HepG2 (cell line): ENCODE results near the gene CFAP61. TPM values are rescaled to one million over a fixed set of nuclear protein-coding genes. Genes with fewer than 3 reads are reported as not detected.

ENCODE experiments used
- EEA1 ChIP-seq: sonication (generic); formaldehyde crosslinking; IDR thresholded peaks from 2 replicates; pipeline ENCODE4 v1.5.1; 2020; ENCODE audit warnings: mild to moderate bottlenecking, missing genetic modification reagents, borderline replicate concordance
- HDAC2 ChIP-seq: sonication (generic); formaldehyde crosslinking; IDR thresholded peaks from 2 replicates; pipeline ENCODE4 v1.4.0; 2020; ENCODE audit warnings: missing genetic modification reagents
- JARID2 ChIP-seq: sonication (generic); formaldehyde crosslinking; IDR thresholded peaks from 2 replicates; pipeline ENCODE4 v1.8.1; 2023; ENCODE audit warnings: missing genetic modification reagents, inconsistent platforms; ENCODE audit not compliant: insufficient replicate concordance
- MEF2D ChIP-seq: sonication (generic); formaldehyde crosslinking; IDR thresholded peaks from 2 replicates; pipeline ENCODE4 v1.5.1; 2020; ENCODE audit warnings: mild to moderate bottlenecking, missing genetic modification reagents
- PHF21A ChIP-seq: sonication (generic); formaldehyde crosslinking; IDR thresholded peaks from 2 replicates; pipeline ENCODE4 v1.5.0; 2020; ENCODE audit warnings: mild to moderate bottlenecking, missing genetic modification reagents
- PRMT3 ChIP-seq: sonication (generic); formaldehyde crosslinking; IDR thresholded peaks from 2 replicates; pipeline ENCODE4 v1.8.1; 2022; ENCODE audit warnings: low read depth, mild to moderate bottlenecking, moderate library complexity, missing genetic modification reagents, borderline replicate concordance
- SATB2 ChIP-seq: sonication (generic); formaldehyde crosslinking; IDR thresholded peaks from 2 replicates; pipeline ENCODE4 v1.5.0; 2020; ENCODE audit warnings: missing genetic modification reagents
- SNAPC2 ChIP-seq: sonication (generic); formaldehyde crosslinking; IDR thresholded peaks from 2 replicates; pipeline ENCODE4 v1.8.1; 2022; ENCODE audit warnings: mild to moderate bottlenecking, missing genetic modification reagents
- ZMYM3 ChIP-seq: sonication (generic); formaldehyde crosslinking; IDR thresholded peaks from 2 replicates; pipeline ENCODE4 v1.5.1; 2020; ENCODE audit warnings: mild to moderate bottlenecking, missing genetic modification reagents
- ZNF777 ChIP-seq: sonication (generic); formaldehyde crosslinking; IDR thresholded peaks from 2 replicates; pipeline ENCODE4 v1.4.0; 2020; ENCODE audit warnings: missing genetic modification reagents
- polyA plus RNA-seq, 8 experiments: library from polyadenylated mRNA; depleted of rRNA in 3 of 8; stranded (reverse) in 7 of 8; unstranded in 1 of 8; fragments of >200 nt; fragmentation: Illumina TruSeq in 4 of 8; extraction: Trizol in 4 of 8; gene quantifications; 2 replicates each; pipeline versions ENCODE4 v1.2.1 to v1.2.3, GENCODE V29; 2011 to 2016; ENCODE audit warnings: low read depth in 4 of 8, missing spikeins in 1 of 8, mixed read lengths in 1 of 8; ENCODE audit not compliant: insufficient read depth in 1 of 8
- total RNA-seq, 5 experiments: library from RNA; depleted of rRNA; stranded (reverse); fragments of >200 nt; fragmentation: Illumina TruSeq; extraction: Trizol; gene quantifications; 2 replicates each; pipeline ENCODE4 v1.2.3, GENCODE V29; 2016; ENCODE audit warnings: low read depth in 1 of 5
- TF ChIP-seq, protein P1 (sequence below): sonication (generic); formaldehyde crosslinking; IDR thresholded peaks from 2 replicates; pipeline ENCODE4 v1.9.0; 2021; ENCODE audit warnings: missing genetic modification reagents, borderline replicate concordance
- TF ChIP-seq, protein P2 (sequence below), 2 experiments: IDR thresholded peaks; 2 replicates each; pipeline ENCODE4 v1.6.1; 2011 to 2012; ENCODE audit warnings: low read length in 2 of 2, borderline replicate concordance in 1 of 2, low read depth in 1 of 2, mild to moderate bottlenecking in 1 of 2, moderate library complexity in 1 of 2
- TF ChIP-seq, protein P3 (sequence below): sonication (generic); formaldehyde crosslinking; IDR thresholded peaks from 2 replicates; pipeline ENCODE4 v1.5.0; 2020; ENCODE audit warnings: missing genetic modification reagents
- TF ChIP-seq, protein P4 (sequence below): sonication (generic); formaldehyde crosslinking; IDR thresholded peaks from 2 replicates; pipeline ENCODE4 v1.4.0; 2020; ENCODE audit warnings: missing genetic modification reagents
- TF ChIP-seq, protein P5 (sequence below): sonication (generic); formaldehyde crosslinking; IDR thresholded peaks from 2 replicates; pipeline ENCODE4 v1.5.0; 2020; ENCODE audit warnings: mild to moderate bottlenecking, missing genetic modification reagents, moderate library complexity

CFAP61 gene
- total and polyA plus RNA-seq, 2 of the 13 experiments (the other 11 are each of a cell fraction or from before 2014, with no cell fraction given): 0.27 TPM; not detected in 1

DNA sequence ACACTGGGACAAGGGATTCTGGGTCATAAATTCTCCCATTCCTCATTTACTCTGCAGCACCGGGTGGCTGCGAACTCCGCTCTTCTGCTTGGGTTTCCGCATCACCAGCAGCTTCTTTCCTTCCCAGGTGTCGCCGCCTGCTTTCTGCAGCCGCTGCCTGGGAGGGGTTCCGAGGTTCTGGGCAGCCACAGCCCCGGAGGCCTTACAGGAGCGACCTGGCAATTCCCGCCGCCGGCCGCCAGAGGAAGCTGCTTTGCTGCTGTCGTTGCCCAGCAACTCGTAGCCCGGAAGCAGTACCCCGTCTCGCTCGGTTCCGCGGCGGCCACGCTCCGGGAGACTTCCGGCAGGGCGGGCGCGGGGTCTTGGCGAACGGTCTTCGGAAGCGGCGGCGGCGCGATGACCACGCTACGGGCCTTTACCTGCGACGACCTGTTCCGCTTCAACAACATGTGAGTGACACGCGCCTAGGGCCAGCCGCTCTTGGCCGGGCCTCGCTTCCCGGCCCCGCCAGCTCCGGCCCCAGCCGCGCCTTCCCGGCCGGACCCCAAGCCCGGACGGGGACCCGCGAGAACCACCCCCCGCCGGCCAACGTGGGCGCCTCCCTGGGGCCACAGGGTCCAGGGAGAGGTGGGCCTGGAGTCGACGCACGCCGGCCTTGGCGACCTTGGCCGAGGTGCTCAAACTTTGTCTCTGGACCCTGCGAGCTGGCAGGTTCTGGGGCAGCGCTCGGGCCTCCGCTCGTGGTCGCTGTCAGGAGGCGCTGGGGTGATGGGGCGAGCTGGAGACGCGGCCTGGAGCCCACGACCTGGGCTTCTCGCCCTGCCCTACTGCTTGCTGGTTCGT is 35.1 kb upstream of the CFAP61 start, which contains the start of gene NAA20 (continued):
- TF ChIP-seq, protein P1, sequence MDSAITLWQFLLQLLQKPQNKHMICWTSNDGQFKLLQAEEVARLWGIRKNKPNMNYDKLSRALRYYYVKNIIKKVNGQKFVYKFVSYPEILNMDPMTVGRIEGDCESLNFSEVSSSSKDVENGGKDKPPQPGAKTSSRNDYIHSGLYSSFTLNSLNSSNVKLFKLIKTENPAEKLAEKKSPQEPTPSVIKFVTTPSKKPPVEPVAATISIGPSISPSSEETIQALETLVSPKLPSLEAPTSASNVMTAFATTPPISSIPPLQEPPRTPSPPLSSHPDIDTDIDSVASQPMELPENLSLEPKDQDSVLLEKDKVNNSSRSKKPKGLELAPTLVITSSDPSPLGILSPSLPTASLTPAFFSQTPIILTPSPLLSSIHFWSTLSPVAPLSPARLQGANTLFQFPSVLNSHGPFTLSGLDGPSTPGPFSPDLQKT (CRISPR knock-in tag): no peak; the same call in 1 of the 2 replicates
- peak; percentile 58; the same call in 1 of the 2 replicates for TF ChIP-seq SATB2 (CRISPR knock-in tag)
- TF ChIP-seq, protein P2, sequence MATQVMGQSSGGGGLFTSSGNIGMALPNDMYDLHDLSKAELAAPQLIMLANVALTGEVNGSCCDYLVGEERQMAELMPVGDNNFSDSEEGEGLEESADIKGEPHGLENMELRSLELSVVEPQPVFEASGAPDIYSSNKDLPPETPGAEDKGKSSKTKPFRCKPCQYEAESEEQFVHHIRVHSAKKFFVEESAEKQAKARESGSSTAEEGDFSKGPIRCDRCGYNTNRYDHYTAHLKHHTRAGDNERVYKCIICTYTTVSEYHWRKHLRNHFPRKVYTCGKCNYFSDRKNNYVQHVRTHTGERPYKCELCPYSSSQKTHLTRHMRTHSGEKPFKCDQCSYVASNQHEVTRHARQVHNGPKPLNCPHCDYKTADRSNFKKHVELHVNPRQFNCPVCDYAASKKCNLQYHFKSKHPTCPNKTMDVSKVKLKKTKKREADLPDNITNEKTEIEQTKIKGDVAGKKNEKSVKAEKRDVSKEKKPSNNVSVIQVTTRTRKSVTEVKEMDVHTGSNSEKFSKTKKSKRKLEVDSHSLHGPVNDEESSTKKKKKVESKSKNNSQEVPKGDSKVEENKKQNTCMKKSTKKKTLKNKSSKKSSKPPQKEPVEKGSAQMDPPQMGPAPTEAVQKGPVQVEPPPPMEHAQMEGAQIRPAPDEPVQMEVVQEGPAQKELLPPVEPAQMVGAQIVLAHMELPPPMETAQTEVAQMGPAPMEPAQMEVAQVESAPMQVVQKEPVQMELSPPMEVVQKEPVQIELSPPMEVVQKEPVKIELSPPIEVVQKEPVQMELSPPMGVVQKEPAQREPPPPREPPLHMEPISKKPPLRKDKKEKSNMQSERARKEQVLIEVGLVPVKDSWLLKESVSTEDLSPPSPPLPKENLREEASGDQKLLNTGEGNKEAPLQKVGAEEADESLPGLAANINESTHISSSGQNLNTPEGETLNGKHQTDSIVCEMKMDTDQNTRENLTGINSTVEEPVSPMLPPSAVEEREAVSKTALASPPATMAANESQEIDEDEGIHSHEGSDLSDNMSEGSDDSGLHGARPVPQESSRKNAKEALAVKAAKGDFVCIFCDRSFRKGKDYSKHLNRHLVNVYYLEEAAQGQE (IDR thresholded peaks at IDR 0.05; ENCODE audit: borderline replicate concordance in 1 of 2, low read depth in 1 of 2, low read length in 2 of 2): peak in 1 of 2 experiments; percentile 35; a peak in 1 of 4 replicates
- TF ChIP-seq JARID2: no peak
- TF ChIP-seq, protein P3, sequence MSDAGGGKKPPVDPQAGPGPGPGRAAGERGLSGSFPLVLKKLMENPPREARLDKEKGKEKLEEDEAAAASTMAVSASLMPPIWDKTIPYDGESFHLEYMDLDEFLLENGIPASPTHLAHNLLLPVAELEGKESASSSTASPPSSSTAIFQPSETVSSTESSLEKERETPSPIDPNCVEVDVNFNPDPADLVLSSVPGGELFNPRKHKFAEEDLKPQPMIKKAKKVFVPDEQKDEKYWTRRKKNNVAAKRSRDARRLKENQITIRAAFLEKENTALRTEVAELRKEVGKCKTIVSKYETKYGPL (CRISPR knock-in tag): no peak
- TF ChIP-seq EEA1 (CRISPR knock-in tag): peak; percentile 97
- no peak for TF ChIP-seq PRMT3
- peak; percentile 91; the same call in 1 of the 2 replicates for TF ChIP-seq HDAC2 (CRISPR knock-in tag)
- peak; percentile 86; the same call in 1 of the 2 replicates for TF ChIP-seq PHF21A (CRISPR knock-in tag)
- TF ChIP-seq MEF2D (CRISPR knock-in tag): peak; percentile 87; the same call in 1 of the 2 replicates
- TF ChIP-seq, protein P4, sequence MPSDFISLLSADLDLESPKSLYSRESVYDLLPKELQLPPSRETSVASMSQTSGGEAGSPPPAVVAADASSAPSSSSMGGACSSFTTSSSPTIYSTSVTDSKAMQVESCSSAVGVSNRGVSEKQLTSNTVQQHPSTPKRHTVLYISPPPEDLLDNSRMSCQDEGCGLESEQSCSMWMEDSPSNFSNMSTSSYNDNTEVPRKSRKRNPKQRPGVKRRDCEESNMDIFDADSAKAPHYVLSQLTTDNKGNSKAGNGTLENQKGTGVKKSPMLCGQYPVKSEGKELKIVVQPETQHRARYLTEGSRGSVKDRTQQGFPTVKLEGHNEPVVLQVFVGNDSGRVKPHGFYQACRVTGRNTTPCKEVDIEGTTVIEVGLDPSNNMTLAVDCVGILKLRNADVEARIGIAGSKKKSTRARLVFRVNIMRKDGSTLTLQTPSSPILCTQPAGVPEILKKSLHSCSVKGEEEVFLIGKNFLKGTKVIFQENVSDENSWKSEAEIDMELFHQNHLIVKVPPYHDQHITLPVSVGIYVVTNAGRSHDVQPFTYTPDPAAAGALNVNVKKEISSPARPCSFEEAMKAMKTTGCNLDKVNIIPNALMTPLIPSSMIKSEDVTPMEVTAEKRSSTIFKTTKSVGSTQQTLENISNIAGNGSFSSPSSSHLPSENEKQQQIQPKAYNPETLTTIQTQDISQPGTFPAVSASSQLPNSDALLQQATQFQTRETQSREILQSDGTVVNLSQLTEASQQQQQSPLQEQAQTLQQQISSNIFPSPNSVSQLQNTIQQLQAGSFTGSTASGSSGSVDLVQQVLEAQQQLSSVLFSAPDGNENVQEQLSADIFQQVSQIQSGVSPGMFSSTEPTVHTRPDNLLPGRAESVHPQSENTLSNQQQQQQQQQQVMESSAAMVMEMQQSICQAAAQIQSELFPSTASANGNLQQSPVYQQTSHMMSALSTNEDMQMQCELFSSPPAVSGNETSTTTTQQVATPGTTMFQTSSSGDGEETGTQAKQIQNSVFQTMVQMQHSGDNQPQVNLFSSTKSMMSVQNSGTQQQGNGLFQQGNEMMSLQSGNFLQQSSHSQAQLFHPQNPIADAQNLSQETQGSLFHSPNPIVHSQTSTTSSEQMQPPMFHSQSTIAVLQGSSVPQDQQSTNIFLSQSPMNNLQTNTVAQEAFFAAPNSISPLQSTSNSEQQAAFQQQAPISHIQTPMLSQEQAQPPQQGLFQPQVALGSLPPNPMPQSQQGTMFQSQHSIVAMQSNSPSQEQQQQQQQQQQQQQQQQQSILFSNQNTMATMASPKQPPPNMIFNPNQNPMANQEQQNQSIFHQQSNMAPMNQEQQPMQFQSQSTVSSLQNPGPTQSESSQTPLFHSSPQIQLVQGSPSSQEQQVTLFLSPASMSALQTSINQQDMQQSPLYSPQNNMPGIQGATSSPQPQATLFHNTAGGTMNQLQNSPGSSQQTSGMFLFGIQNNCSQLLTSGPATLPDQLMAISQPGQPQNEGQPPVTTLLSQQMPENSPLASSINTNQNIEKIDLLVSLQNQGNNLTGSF: peak; percentile 52
- TF ChIP-seq SNAPC2 (CRISPR knock-in tag): peak; percentile 92
- TF ChIP-seq ZNF777: peak; percentile 76
- TF ChIP-seq, protein P5, sequence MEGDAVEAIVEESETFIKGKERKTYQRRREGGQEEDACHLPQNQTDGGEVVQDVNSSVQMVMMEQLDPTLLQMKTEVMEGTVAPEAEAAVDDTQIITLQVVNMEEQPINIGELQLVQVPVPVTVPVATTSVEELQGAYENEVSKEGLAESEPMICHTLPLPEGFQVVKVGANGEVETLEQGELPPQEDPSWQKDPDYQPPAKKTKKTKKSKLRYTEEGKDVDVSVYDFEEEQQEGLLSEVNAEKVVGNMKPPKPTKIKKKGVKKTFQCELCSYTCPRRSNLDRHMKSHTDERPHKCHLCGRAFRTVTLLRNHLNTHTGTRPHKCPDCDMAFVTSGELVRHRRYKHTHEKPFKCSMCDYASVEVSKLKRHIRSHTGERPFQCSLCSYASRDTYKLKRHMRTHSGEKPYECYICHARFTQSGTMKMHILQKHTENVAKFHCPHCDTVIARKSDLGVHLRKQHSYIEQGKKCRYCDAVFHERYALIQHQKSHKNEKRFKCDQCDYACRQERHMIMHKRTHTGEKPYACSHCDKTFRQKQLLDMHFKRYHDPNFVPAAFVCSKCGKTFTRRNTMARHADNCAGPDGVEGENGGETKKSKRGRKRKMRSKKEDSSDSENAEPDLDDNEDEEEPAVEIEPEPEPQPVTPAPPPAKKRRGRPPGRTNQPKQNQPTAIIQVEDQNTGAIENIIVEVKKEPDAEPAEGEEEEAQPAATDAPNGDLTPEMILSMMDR (CRISPR knock-in tag): peak; percentile 98
- peak; percentile 88 for TF ChIP-seq ZMYM3 (CRISPR knock-in tag)
